ENCODE data around the gene GRPEL1. TPM values are rescaled to one million over a fixed set of nuclear protein-coding genes. Genes with fewer than 3 reads are reported as not detected.

GRPEL1 gene
- total and polyA plus RNA-seq, 2 of the 13 experiments (the other 11 are each of a cell fraction or from before 2014, with no cell fraction given) = 32.3 to 141 TPM

DNA sequence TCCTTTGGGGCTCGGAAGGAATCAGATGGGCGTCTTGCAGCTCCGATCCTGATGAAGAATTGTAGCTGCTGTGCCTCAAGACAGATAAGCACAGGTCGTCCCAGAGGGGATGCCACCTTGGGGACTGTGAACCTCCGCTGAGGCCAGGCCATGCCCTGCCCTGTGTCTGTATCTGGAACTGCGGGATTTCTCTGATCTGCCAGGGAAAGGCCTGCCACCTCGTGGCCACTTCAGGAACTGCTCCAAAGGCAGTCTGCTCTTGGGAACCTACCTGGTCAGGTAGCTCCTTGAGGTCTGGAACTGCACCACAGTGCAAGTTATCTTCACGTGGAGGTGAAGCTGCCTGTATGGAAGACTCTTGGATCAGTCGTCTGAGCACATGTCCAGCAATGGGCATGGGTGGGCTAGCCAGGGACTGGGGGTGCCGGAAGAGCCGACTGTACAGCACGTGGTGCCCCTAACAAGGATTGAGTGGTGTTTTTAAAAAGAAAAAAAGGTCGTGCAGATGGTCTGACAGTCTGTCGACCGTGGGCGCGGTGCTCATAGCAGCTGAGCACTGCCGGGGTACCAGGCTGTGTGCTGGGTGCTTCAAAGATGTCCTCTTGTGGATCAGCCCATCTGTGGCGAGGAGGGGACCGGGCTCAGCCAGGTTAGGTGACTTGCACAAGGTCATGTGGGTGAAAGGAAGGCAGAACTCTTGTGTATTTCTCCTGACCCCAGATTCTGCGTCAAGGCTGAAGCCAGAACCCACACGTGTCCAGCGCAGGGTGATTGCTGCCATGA is 3.1 kb upstream of the GRPEL1 start (continued):
- TF ChIP-seq CBX5 (CRISPR knock-in tag; IDR thresholded peaks at IDR 0.05; ENCODE audit: borderline replicate concordance) (peak; percentile 82; the same call in 1 of the 2 replicates), BCL6 (CRISPR knock-in tag; IDR thresholded peaks at IDR 0.05) (peak; percentile 22; the same call in 1 of the 2 replicates), MYC (CRISPR knock-in tag; IDR thresholded peaks at IDR 0.05; ENCODE audit: borderline replicate concordance) (0 out of 2 replicates have a peak, but pooled peaks have one; percentile 39), RARA (CRISPR knock-in tag; IDR thresholded peaks at IDR 0.05) (peak; percentile 31; the same call in 1 of the 2 replicates), TARDBP (CRISPR knock-in tag; IDR thresholded peaks at IDR 0.05) (no peak)
- TF ChIP-seq, protein P1, sequence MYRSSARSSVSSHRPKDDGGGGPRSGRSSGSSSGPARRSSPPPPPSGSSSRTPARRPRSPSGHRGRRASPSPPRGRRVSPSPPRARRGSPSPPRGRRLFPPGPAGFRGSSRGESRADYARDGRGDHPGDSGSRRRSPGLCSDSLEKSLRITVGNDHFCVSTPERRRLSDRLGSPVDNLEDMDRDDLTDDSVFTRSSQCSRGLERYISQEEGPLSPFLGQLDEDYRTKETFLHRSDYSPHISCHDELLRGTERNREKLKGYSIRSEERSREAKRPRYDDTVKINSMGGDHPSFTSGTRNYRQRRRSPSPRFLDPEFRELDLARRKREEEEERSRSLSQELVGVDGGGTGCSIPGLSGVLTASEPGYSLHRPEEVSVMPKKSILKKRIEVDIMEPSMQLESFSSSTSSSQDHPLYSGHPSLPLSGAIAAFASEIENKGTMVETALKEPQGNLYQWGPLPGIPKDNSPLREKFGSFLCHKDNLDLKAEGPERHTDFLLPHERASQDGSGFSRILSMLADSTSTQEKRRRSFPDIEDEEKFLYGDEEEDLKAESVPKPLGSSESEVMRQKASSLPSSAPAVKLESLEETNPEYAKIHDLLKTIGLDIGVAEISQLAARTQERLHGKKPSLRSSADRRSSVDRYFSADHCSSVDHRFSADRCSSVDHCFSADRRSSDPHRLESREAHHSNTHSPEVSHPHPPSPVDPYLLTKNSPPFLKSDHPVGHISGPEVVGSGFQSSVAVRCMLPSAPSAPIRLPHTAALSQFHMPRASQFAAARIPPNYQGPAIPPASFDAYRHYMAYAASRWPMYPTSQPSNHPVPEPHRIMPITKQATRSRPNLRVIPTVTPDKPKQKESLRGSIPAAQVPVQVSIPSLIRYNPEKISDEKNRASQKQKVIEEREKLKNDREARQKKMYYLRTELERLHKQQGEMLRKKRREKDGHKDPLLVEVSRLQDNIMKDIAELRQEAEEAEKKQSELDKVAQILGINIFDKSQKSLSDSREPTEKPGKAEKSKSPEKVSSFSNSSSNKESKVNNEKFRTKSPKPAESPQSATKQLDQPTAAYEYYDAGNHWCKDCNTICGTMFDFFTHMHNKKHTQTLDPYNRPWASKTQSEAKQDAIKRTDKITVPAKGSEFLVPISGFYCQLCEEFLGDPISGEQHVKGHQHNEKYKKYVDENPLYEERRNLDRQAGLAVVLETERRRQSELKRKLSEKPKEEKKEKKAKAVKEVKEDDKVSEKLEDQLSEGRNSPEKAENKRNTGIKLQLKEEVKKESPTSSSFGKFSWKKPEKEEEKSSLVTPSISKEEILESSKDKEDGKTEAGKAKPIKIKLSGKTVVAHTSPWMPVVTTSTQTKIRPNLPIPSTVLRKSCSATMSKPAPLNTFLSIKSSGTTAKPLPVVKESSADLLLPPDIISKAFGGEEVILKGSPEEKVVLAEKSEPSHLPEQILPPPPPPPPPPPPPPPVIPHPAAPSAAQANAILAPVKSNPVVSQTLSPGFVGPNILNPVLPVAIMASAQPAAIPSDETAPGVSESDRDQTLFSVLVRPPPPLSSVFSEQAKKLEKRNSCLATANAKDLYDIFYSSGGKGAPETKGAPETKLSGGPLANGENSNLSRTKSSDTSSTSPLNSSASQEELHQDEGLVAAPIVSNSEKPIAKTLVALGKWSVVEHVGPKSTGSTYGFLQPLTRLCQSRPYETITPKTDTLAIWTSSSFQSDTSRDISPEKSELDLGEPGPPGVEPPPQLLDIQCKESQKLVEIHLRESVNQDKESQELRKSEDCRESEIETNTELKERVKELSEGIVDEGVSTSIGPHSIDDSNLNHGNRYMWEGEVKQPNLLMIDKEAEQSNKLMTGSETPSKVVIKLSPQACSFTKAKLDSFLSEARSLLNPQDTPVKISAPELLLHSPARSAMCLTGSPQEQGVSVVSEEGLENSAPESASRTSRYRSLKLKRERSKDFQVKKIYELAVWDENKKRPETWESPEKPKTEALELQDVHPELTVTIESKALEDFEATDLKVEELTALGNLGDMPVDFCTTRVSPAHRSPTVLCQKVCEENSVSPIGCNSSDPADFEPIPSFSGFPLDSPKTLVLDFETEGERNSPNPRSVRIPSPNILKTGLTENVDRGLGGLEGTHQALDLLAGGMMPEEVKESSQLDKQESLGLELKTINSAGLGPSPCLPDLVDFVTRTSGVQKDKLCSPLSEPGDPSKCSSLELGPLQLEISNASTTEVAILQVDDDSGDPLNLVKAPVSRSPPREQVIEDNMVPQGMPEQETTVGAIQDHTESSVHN (CRISPR knock-in tag; IDR thresholded peaks at IDR 0.05) = no peak
- TF ChIP-seq, protein P2, sequence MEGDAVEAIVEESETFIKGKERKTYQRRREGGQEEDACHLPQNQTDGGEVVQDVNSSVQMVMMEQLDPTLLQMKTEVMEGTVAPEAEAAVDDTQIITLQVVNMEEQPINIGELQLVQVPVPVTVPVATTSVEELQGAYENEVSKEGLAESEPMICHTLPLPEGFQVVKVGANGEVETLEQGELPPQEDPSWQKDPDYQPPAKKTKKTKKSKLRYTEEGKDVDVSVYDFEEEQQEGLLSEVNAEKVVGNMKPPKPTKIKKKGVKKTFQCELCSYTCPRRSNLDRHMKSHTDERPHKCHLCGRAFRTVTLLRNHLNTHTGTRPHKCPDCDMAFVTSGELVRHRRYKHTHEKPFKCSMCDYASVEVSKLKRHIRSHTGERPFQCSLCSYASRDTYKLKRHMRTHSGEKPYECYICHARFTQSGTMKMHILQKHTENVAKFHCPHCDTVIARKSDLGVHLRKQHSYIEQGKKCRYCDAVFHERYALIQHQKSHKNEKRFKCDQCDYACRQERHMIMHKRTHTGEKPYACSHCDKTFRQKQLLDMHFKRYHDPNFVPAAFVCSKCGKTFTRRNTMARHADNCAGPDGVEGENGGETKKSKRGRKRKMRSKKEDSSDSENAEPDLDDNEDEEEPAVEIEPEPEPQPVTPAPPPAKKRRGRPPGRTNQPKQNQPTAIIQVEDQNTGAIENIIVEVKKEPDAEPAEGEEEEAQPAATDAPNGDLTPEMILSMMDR (CRISPR knock-in tag; IDR thresholded peaks at IDR 0.05) = peak; percentile 98
- TF ChIP-seq, protein P3, sequence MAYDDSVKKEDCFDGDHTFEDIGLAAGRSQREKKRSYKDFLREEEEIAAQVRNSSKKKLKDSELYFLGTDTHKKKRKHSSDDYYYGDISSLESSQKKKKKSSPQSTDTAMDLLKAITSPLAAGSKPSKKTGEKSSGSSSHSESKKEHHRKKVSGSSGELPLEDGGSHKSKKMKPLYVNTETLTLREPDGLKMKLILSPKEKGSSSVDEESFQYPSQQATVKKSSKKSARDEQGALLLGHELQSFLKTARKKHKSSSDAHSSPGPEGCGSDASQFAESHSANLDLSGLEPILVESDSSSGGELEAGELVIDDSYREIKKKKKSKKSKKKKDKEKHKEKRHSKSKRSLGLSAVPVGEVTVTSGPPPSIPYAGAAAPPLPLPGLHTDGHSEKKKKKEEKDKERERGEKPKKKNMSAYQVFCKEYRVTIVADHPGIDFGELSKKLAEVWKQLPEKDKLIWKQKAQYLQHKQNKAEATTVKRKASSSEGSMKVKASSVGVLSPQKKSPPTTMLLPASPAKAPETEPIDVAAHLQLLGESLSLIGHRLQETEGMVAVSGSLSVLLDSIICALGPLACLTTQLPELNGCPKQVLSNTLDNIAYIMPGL (CRISPR knock-in tag; IDR thresholded peaks at IDR 0.05; ENCODE audit: borderline replicate concordance in 1 of 2, low read depth in 1 of 2) = peak; percentile 72 to 77; a peak in 3 of 4 replicates
- TF ChIP-seq, protein P4, sequence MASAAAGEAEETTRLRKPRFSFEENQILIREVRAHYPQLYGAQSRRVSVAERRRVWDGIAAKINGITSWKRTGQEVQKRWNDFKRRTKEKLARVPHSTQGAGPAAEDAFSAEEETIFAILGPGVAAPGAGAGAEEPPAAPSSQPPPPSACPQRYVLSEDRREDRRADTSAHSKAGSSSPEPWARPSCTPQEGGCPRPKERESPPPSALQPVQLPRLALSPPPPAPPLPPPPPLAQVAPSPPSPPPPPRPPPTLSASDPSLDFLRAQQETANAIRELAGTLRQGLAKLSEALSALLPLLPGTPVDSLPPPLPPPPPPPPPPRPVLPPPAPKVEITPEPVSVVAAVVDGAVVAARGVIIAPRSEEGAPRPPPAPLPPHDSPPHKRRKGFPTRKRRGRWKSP (CRISPR knock-in tag; IDR thresholded peaks at IDR 0.05) = no peak

Measured in HepG2 (cell line).